GM23338 (cell line): ENCODE data around the gene ADAMTSL2. TPM values are rescaled to one million over a fixed set of nuclear protein-coding genes. Genes with fewer than 3 reads are reported as not detected.

Experiments used
- ATAC-seq: fragments of 200-7000 bp; cut with Tn5 transposase; 3 replicates; pipeline ENCODE4 v1.9.1; 2020
- DNase-seq: peaks from one replicate; pipeline ENCODE4 v3.0.0-alpha.2; 2015; ENCODE audit warnings: low spot score
- H2AFZ ChIP-seq: fragments of 200-600 bp; sonication (generic); 2 replicates; pipeline ENCODE4 v1.8.0; 2016; ENCODE audit warnings: antibody characterized with exemption, mild to moderate bottlenecking, moderate library complexity
- H3F3A ChIP-seq: fragments of 200-600 bp; sonication (generic); replicated peaks from 2 replicates; pipeline ENCODE4 v1.8.0; 2017; ENCODE audit warnings: antibody characterized with exemption, mixed run types, low read depth
- H3K27ac ChIP-seq: fragments of 200-600 bp; sonication (generic); 2 replicates; pipeline ENCODE4 v1.6.1; 2016; ENCODE audit warnings: low read depth
- H3K27me3 ChIP-seq: fragments of 200-600 bp; sonication (generic); 2 replicates; pipeline ENCODE4 v1.8.0; 2016; ENCODE audit warnings: mild to moderate bottlenecking, mixed run types, moderate library complexity; ENCODE audit not compliant: insufficient read depth
- H3K36me3 ChIP-seq: fragments of 200-600 bp; sonication (generic); 2 replicates; pipeline ENCODE4 v1.8.0; 2016; ENCODE audit warnings: mild to moderate bottlenecking; ENCODE audit not compliant: insufficient read depth
- H3K4me1 ChIP-seq: fragments of 200-600 bp; sonication (generic); 2 replicates; pipeline ENCODE4 v1.8.0; 2016; ENCODE audit warnings: mild to moderate bottlenecking, moderate library complexity; ENCODE audit not compliant: insufficient read depth
- H3K4me2 ChIP-seq: fragments of 200-600 bp; sonication (generic); 2 replicates; pipeline ENCODE4 v1.7.1; 2017; ENCODE audit warnings: mixed run types
- H3K4me3 ChIP-seq: fragments of 200-600 bp; sonication (generic); 2 replicates; pipeline ENCODE4 v1.6.1; 2016; ENCODE audit warnings: mixed run types
- H3K79me2 ChIP-seq: fragments of 200-600 bp; sonication (generic); replicated peaks from 2 replicates; pipeline ENCODE4 v1.8.0; 2017; ENCODE audit warnings: mild to moderate bottlenecking; ENCODE audit not compliant: insufficient read depth
- H3K9me2 ChIP-seq: fragments of 200-600 bp; sonication (generic); 2 replicates; pipeline ENCODE4 v1.8.0; 2017; ENCODE audit not compliant: insufficient read depth
- H4K20me1 ChIP-seq: fragments of 200-600 bp; sonication (generic); replicated peaks from 2 replicates; pipeline ENCODE4 v1.8.0; 2017; ENCODE audit warnings: mild to moderate bottlenecking; ENCODE audit not compliant: insufficient read depth
- H3K27ac Mint-ChIP-seq: 2 replicates; pipeline ENCODE4 v1.8.0; 2020; ENCODE audit warnings: inconsistent platforms, mild to moderate bottlenecking, moderate library complexity, mixed read lengths
- H3K27me3 Mint-ChIP-seq: 3 replicates; pipeline ENCODE4 v1.8.0; 2022; ENCODE audit warnings: low read depth, mild to moderate bottlenecking, moderate library complexity, mixed read lengths, inconsistent platforms; ENCODE audit not compliant: insufficient read depth, poor library complexity
- H3K36me3 Mint-ChIP-seq: 3 replicates; pipeline ENCODE4 v1.8.0; 2021; ENCODE audit warnings: low read depth, mild to moderate bottlenecking, inconsistent platforms, moderate library complexity, mixed read lengths
- H3K4me1 Mint-ChIP-seq: 3 replicates; pipeline ENCODE4 v1.8.0; 2020; ENCODE audit warnings: mild to moderate bottlenecking, inconsistent platforms, mixed read lengths
- H3K4me3 Mint-ChIP-seq: 3 replicates; pipeline ENCODE4 v1.8.0; 2021; ENCODE audit warnings: moderate library complexity, mild to moderate bottlenecking, inconsistent platforms, mixed read lengths
- H3K9me3 Mint-ChIP-seq: 3 replicates; pipeline ENCODE4 v1.8.0; 2020; ENCODE audit warnings: moderate library complexity, mild to moderate bottlenecking, inconsistent platforms, mixed read lengths
- CREB1 ChIP-seq: fragments of 250-450 bp; sonication (Bioruptor Pico); IDR thresholded peaks from 2 replicates; pipeline ENCODE4 v1.5.0; 2020; ENCODE audit warnings: low read depth, mild to moderate bottlenecking, moderate library complexity
- EZH2 ChIP-seq: fragments of 200-600 bp; sonication (generic); IDR thresholded peaks from one replicate; pipeline ENCODE4 v1.8.0; 2017; ENCODE audit warnings: antibody characterized with exemption, mild to moderate bottlenecking, low read depth; ENCODE audit not compliant: unreplicated experiment
- POLR2AphosphoS5 ChIP-seq: IDR thresholded peaks from 2 replicates; pipeline ENCODE4 v1.6.1; 2016; ENCODE audit warnings: antibody characterized with exemption, low read depth
- STAT1 ChIP-seq: IDR thresholded peaks from one replicate; pipeline ENCODE4 v1.6.1; 2016; ENCODE audit warnings: antibody characterized with exemption; ENCODE audit not compliant: unreplicated experiment
- ZNF331 ChIP-seq: fragments of 250-450 bp; sonication (Bioruptor Pico); IDR thresholded peaks from 2 replicates; pipeline ENCODE4 v1.5.0; 2020; ENCODE audit warnings: low read depth, mild to moderate bottlenecking, moderate library complexity
- ZNF462 ChIP-seq: fragments of 250-450 bp; sonication (Bioruptor Pico); IDR thresholded peaks from 2 replicates; pipeline ENCODE4 v1.5.0; 2020; ENCODE audit warnings: mild to moderate bottlenecking, moderate library complexity
- polyA plus RNA-seq: library from polyadenylated mRNA; unstranded; fragments of >200 nt; fragmentation: Nextera tagmentation; extraction: Ambion mirVana; gene quantifications from 2 replicates; pipeline ENCODE4 v1.2.1, GENCODE V29; 2016
- total RNA-seq: library from RNA; depleted of rRNA; stranded (reverse); fragments of >200 nt; shearing (Covaris generic); gene quantifications from 2 replicates; pipeline ENCODE4 v1.2.3, GENCODE V29; 2014
- TF ChIP-seq, protein P1 (sequence below): IDR thresholded peaks from one replicate; pipeline ENCODE4 v1.6.1; 2018; ENCODE audit warnings: antibody characterized with exemption; ENCODE audit not compliant: unreplicated experiment
- TF ChIP-seq, protein P2 (sequence below), 2 experiments: fragments of 200-600 bp in 1 of 2; sonication (generic) in 1 of 2; conservative IDR thresholded peaks; 2 replicates each; pipeline versions ENCODE4 v1.5.1 to v1.6.1; 2016 to 2017; ENCODE audit warnings: antibody characterized with exemption in 2 of 2, low read depth in 2 of 2, mild to moderate bottlenecking in 2 of 2, moderate library complexity in 1 of 2
- TF ChIP-seq, protein P3 (sequence below): IDR thresholded peaks from 2 replicates; pipeline ENCODE4 v1.6.1; 2016; ENCODE audit warnings: antibody characterized with exemption

The ADAMTSL2 gene
- total and polyA plus RNA-seq, 2 experiments from 2014 or later: 0.15 to 0.66 TPM

DNA sequence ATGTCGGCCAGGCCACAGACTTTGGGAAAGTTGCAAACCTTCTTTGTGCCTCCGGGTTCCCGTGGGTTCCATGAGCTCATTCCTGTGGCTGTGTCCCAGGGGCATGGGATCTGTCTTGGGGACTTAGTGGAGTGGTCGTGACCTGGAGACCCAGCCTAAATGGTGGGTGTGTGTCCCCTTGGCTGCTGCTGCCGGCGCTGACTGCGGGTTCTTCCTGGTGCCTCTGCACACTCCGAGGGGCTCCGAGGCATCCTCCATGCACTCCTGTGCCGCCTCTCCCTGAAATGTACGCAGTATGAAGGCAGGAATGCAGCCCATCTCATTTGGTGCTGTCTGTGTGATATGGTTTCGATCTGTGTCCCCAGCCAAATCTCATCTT lies 34.6 kb upstream of the ADAMTSL2 start (continued):
- TF ChIP-seq, protein P1, sequence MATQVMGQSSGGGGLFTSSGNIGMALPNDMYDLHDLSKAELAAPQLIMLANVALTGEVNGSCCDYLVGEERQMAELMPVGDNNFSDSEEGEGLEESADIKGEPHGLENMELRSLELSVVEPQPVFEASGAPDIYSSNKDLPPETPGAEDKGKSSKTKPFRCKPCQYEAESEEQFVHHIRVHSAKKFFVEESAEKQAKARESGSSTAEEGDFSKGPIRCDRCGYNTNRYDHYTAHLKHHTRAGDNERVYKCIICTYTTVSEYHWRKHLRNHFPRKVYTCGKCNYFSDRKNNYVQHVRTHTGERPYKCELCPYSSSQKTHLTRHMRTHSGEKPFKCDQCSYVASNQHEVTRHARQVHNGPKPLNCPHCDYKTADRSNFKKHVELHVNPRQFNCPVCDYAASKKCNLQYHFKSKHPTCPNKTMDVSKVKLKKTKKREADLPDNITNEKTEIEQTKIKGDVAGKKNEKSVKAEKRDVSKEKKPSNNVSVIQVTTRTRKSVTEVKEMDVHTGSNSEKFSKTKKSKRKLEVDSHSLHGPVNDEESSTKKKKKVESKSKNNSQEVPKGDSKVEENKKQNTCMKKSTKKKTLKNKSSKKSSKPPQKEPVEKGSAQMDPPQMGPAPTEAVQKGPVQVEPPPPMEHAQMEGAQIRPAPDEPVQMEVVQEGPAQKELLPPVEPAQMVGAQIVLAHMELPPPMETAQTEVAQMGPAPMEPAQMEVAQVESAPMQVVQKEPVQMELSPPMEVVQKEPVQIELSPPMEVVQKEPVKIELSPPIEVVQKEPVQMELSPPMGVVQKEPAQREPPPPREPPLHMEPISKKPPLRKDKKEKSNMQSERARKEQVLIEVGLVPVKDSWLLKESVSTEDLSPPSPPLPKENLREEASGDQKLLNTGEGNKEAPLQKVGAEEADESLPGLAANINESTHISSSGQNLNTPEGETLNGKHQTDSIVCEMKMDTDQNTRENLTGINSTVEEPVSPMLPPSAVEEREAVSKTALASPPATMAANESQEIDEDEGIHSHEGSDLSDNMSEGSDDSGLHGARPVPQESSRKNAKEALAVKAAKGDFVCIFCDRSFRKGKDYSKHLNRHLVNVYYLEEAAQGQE: no peak
- TF ChIP-seq, protein P2, sequence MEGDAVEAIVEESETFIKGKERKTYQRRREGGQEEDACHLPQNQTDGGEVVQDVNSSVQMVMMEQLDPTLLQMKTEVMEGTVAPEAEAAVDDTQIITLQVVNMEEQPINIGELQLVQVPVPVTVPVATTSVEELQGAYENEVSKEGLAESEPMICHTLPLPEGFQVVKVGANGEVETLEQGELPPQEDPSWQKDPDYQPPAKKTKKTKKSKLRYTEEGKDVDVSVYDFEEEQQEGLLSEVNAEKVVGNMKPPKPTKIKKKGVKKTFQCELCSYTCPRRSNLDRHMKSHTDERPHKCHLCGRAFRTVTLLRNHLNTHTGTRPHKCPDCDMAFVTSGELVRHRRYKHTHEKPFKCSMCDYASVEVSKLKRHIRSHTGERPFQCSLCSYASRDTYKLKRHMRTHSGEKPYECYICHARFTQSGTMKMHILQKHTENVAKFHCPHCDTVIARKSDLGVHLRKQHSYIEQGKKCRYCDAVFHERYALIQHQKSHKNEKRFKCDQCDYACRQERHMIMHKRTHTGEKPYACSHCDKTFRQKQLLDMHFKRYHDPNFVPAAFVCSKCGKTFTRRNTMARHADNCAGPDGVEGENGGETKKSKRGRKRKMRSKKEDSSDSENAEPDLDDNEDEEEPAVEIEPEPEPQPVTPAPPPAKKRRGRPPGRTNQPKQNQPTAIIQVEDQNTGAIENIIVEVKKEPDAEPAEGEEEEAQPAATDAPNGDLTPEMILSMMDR (conservative IDR thresholded peaks at IDR 0.05; ENCODE audit: low read depth in 2 of 2): no peak

GRCh38 chr9:133502112-133502511 lies 32.4 kb upstream of the ADAMTSL2 start:
- Histone ChIP-seq H3K4me3 (no peak overlapping the region), H3K27me3 (no peaks in the 10 kb centered on the region), H3F3A (no peaks in the 10 kb centered on the region), H3K79me2 (no peaks in the 10 kb centered on the region), H3K4me1 (no peaks in the 10 kb centered on the region), H4K20me1 (no peaks in the 10 kb centered on the region), H3K9me2 (no peaks in the 10 kb centered on the region), H3K36me3 (no peaks in the 10 kb centered on the region), H3K27ac (no peak overlapping the region), H3K4me2 (no peak overlapping the region), H2AFZ (no peak overlapping the region)
- Mint-ChIP-seq H3K36me3 (peaks cover 3% of the 10 kb centered on the region; the same call in 1 of the 3 replicates), H3K4me3 (no peak overlapping the region), H3K27ac (no peak overlapping the region), H3K9me3 (peaks cover 32% of the 10 kb centered on the region), H3K4me1 (no peaks in the 10 kb centered on the region), H3K27me3 (peaks cover 8% of the 10 kb centered on the region)
- DNase-seq: no peak
- ATAC-seq: no peak
- no peak for TF ChIP-seq EZH2
- TF ChIP-seq ZNF462 (CRISPR knock-in tag): no peak
- TF ChIP-seq, protein P3, sequence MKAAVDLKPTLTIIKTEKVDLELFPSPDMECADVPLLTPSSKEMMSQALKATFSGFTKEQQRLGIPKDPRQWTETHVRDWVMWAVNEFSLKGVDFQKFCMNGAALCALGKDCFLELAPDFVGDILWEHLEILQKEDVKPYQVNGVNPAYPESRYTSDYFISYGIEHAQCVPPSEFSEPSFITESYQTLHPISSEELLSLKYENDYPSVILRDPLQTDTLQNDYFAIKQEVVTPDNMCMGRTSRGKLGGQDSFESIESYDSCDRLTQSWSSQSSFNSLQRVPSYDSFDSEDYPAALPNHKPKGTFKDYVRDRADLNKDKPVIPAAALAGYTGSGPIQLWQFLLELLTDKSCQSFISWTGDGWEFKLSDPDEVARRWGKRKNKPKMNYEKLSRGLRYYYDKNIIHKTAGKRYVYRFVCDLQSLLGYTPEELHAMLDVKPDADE: no peak
- TF ChIP-seq, protein P1: no peak
- TF ChIP-seq CREB1 (CRISPR knock-in tag): no peak
- TF ChIP-seq ZNF331 (CRISPR knock-in tag): no peak
- no peak for TF ChIP-seq POLR2AphosphoS5
- no peak for TF ChIP-seq STAT1
